Cardiac septum (tissue), 1 donor: ENCODE results near the gene RRAGB. TPM values are rescaled to one million over a fixed set of nuclear protein-coding genes. Genes with fewer than 3 reads are reported as not detected.
"Not testable (repeated sequence)": the region's sequence is repeated elsewhere in the genome, so short reads cannot be mapped to it uniquely, and the experiment has no call there.

ENCODE experiments used
- DNase-seq: peaks from one replicate; pipeline ENCODE4 v3.0.0-alpha.2; 2020; ENCODE audit warnings: low spot score
- intact Hi-C: fragments of 100-400 bp; cut with DNase I; formaldehyde crosslinking; loops from one replicate; pipeline ENCODE4 v1.14.0; 2022
- long read RNA-seq: library from polyadenylated mRNA; unstranded; transcript quantifications from one replicate; pipeline ENCODE4 v2.0.0, GENCODE V29; 2021
- total RNA-seq: library from RNA; stranded (reverse); fragmentation: NEBNext Ultra II Directional; extraction: Animal tissue kit (Norgen Biotek cat#: 25700); gene quantifications from one replicate; pipeline ENCODE4 v1.2.1, GENCODE V29; 2021
- donor health status: DM: no; HTN: no; CAD: no.

Gene RRAGB, protein sequence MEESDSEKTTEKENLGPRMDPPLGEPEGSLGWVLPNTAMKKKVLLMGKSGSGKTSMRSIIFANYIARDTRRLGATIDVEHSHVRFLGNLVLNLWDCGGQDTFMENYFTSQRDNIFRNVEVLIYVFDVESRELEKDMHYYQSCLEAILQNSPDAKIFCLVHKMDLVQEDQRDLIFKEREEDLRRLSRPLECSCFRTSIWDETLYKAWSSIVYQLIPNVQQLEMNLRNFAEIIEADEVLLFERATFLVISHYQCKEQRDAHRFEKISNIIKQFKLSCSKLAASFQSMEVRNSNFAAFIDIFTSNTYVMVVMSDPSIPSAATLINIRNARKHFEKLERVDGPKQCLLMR
- total RNA-seq, result 11.9 TPM
- long read RNA-seq, transcript RRAGB-202 (10 exons, 2,061 nt), result major isoform, 7 of 22 reads
- long read RNA-seq, transcript RRAGB-201 (11 exons, 1,573 nt), result minor isoform, 6 of 22 reads
- long read RNA-seq, partial matches to known transcripts, result 1 of 22 reads
- long read RNA-seq, other reads (novel, unspliced or antisense), result 8 of 22 reads

DNA sequence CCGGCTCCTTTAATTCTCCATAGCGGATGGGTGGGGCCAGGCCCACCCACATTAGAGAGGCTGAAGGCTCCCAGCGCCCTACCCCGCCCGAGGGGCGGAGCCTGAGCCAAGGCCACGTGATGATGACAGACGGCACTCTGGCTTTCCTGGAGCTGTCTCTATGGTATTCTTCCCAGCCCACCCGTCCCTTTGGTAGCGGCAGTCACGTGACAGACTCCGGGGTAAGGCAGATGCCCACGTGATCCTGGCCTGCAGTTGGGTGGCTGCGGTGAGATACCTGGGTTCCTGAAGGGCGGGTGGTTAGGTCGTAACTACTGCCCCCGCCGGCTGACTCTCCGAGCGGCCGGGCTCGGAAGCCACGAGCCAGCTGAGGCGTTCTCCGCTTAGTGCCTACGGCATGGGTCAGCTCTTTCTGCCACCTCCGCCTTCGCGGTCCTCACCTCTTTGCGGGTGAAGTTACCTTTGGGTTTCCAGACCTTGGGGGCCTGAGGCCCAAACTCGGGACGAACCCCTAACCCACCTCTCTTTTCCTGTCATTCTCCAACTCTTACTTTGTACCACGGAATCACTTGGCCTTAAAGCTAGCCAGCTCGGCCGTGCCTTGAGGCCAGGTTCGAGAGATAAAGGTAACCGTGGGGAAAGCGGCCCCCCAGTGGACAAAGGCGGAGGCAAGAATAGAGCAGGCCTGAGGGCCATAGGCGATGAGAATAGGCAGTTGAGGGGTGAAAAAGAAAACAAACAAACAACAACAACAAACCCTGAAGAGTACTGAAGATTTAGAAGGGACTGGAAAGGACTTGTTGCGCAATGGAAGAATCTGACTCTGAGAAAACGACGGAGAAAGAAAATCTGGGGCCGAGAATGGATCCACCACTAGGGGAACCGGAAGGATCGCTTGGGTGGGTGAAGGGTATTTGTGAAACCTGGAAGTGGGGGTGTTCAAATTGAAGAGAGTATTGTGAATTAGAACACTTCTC is at the start of gene RRAGB:
Gene RRAGB (plus strand): TSS at position 229 of the 977 bp plus-strand sequence. CDS start 579 bp downstream, at position 808.
- intact Hi-C loops, result loop anchor here (10.0 kb wide), 1 partner anchor 517 kb away; the partner anchor contains the start of gene KLF8
- DNase-seq, result peak; percentile 96

GRCh38 chrX:55668084-55668483 is 49.5 kb upstream of the RRAGB start:
- intact Hi-C loops, result no loop called here
- no peak for DNase-seq

GRCh38 chrX:55688579-55688978 is 29.0 kb upstream of the RRAGB start:
- DNase-seq, result not testable (repeated sequence)

GRCh38 chrX:55695227-55696018 is 22.1 kb upstream of the RRAGB start:
- intact Hi-C loops, result no loop called here
- no peak for DNase-seq

More at GRCh38 chrX:55688579-55688978, 29.0 kb upstream of the RRAGB start:
- intact Hi-C loops, result not testable (repeated sequence)

DNA sequence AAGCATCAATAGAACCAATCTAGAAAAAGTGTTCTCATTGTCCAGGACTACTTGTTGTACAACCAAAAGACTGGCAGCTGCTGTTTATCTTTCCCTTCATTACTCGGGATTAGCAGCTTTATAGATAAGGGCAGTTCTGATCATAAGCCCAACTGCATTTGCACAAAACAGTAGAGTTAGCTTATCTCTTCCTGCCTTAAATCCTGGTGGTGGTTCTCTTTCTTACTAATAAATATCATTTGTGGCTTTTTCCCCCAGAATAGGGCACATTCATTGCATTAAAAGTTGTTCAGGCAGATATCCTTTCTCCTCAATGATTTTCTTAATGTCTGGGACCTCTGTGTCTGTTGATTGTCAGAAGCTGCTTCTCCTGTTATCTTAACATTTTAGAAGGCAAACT is 20.2 kb upstream of the RRAGB start:
- intact Hi-C loops, result no loop called here
- no peak for DNase-seq

DNA sequence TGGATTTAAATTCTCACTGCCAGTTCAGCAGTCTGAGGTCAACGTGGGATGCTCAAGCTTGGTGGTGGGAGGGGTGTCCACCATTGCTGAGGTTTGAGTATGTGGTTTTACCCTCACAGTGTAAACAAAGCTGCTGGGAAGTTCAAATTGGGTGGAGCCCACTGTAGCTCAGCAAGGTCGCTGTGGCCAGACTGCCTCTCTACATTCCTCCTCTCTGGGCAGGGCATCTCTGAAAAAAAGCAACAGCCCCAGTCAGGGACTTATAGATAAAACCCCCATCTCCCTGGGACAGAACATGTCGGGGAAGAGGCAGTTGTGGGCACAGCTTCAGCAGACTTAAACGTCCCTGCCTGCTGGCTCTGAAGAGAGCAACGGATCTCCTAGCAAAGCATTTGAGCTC is 14.9 kb upstream of the RRAGB start:
- no peak for DNase-seq
- intact Hi-C loops, result no loop called here

- DNase-seq, intact Hi-C loops: not testable (repeated sequence)
Measured at GRCh38 chrX:55703436-55703835, 14.1 kb upstream of the RRAGB start.

DNA sequence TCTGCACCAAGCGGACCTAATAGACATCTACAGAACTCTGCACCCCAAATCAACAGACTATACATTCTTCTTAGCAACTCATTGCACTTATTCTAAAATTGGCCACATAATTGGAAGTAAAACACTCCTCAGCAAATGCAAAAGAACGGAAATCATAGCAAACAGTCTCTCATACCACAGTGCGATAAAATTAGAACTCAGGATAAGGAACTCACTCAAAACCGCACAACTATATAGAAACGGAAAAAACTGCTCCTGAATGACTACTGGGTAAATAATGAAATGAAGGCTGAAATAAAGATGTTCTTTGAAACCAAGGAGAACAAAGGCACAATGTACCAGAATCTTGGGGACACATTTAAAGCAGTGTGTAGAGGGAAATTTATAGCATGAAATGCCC is 12.5 kb upstream of the RRAGB start:
- intact Hi-C loops, result not testable (repeated sequence)

GRCh38 chrX:55709735-55710134 is 7.8 kb upstream of the RRAGB start:
- intact Hi-C loops, result loop anchor here (10.0 kb wide), 1 partner anchor 525 kb away; the partner anchor contains the start of gene KLF8

More for the DNA sequence above, 12.5 kb upstream of the RRAGB start:
- DNase-seq, result not testable (repeated sequence)

DNA sequence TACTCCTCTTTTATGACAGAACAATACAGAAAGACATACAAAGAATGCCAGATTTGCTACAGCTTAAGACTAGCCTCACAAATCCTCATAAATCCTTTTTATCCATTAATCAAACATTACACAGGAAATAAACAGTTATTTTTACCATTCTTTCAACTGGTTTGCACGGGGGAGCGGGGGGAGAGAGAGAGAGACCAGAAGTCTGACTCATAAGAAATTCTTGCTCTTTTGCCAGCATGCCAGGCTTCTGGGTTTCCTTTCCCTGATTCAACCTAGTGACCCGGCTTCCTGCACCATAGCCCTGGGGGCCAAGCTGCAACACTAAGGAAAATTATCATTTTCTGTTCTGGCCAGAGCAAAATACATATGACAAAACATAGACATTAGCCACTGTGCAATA is 6.8 kb upstream of the RRAGB start:
- no peak for DNase-seq
- intact Hi-C loops, result loop anchor here (10.0 kb wide), 1 partner anchor 524 kb away; the partner anchor contains the start of gene KLF8

More at GRCh38 chrX:55709735-55710134, 7.8 kb upstream of the RRAGB start:
- no peak for DNase-seq

GRCh38 chrX:55713631-55714030 is 3.9 kb upstream of the RRAGB start:
- intact Hi-C loops, result loop anchor here (10.0 kb wide), 1 partner anchor 521 kb away; the partner anchor contains the start of gene KLF8
- DNase-seq, result no peak

DNA sequence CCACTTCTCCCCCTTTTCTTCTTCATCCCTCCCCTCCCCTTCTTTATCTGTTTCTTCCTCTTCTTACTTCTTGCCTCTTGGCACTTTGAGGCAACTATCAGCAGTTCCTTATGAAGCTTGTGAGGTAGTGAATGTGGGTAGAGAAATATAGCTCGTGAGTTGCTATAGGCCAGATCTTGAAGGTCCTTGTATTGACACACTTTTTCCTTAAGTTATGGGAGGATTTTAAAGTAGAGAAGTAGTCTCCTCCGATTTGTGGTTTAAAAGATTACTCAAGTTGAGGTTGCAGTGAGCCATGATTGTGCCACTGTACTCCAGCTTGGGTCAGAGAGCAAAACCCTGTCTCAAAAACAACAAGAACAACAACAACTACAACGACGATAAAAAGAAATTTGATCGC is 3.4 kb upstream of the RRAGB start:
- intact Hi-C loops, result loop anchor here (10.0 kb wide), 1 partner anchor 521 kb away; the partner anchor contains the start of gene KLF8
- no peak for DNase-seq

- intact Hi-C loops, result loop anchor here (10.0 kb wide), 1 partner anchor 519 kb away; the partner anchor contains the start of gene KLF8
- no peak for DNase-seq
Measured at GRCh38 chrX:55715847-55716246, 1.7 kb upstream of the RRAGB start.

- intact Hi-C loops, result loop anchor here (10.0 kb wide), 1 partner anchor 518 kb away; the partner anchor contains the start of gene KLF8
- DNase-seq, result no peak
Measured at GRCh38 chrX:55716937-55717336, 612 bp upstream of the RRAGB start.

DNA sequence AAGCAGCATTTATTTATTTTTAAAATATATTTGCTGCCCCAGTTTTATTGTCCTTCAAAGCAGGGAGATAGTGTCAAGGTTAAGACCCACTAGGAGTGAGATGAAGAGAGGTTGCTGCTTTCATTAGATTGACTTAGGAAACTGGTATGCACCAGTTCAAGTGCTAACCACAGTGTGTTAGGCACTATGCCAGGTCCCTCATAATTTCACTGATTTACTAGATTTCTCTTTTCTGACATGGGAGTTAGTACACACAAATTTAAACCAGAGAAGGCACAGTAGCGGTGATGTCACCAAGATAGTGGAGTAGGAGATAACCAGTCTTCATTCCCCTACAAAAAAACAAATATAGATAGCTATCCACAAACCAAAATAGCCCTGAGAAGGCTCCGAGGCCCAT is 14.3 kb downstream of the RRAGB start:
- intact Hi-C loops, result no loop called here
- no peak for DNase-seq

DNA sequence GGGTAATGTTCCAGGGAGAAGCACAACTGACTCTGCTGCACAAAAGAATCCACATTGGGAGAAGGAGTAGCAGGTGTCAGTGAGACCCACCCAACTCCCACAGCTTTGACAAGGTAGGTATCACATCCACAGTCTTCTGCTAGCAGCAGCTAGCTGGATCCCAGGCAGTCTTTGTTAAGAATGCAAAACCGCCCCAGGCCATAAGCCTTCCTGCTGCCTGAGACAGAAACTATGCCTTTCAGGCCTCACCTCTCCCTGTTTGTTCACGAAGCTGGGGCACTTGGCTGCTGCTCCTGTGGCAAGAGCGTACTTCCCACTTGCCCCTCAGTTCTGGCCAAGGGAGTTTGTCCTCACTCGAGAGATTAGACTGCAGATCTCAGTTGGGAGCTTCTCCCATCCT is 21.4 kb downstream of the RRAGB start:
- intact Hi-C loops, result no loop called here

DNA sequence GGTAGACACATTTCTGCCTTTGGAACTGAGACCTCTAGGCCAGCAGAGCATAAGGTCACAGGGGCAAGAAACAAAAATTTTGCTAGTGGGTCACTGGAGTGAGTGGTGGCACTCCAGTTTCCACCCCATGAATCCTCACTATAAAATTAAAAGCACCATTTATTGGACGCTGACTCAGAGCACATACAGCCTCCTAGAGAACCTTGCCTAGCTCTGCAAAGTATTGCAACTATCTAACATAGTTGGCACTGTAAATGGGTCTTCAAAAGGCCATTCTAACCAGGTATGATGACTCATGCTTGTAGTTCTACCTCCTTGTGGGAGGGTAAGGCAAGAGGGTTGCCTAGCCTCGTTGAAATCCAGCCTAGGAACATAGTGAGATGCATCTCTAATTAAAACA is 25.1 kb downstream of the RRAGB start:
- intact Hi-C loops, result no loop called here
- no peak for DNase-seq

More for the DNA sequence above, 21.4 kb downstream of the RRAGB start:
- DNase-seq, result no peak

DNA sequence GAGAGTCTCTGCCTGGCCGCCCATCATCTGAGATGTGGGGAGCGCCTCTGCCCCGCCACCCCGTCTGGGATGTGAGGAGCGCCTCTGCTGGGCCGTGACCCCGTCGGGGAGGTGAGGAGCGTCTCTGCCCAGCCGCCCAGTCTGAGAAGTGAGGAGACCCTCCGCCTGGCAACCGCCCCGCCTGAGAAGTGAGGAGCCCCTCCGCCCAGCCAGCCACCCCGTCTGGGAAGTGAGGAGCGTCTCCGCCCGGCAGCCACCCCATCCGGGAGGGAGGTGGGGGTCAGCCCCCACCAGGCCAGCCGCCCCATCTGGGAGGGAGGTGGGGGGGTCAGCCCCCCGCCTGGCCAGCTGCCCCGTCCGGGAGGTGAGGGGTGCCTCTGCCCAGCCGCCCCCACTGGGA is 30.9 kb downstream of the RRAGB start:
- intact Hi-C loops, DNase-seq: not testable (repeated sequence)

DNA sequence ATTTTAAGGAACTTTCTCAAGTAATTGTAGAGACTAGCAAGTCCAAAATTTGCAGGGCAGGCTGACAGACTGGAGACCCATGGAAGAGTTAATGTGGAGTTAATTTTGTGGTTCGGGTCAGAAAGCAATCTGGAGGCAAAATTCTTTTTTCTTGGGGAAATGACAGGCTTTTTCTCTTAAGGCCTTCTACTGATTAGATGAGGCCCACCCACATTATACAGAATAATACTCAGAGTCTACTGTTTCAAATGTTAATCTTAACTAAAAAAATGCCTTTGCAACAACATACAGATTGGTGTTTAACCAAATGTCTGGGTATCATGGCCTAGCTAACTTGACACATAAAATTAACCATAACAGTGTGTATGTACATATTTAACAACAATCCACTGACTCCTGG is 32.7 kb downstream of the RRAGB start:
- intact Hi-C loops, result no loop called here
- DNase-seq, result no peak
